HEK293T (cell line): ENCODE data around the gene AQP12A.

Experiments
- BHLHE40 ChIP-seq: fragments of 450-650 bp; IDR thresholded peaks from 2 replicates; pipeline ENCODE4 v1.6.1; 2016; ENCODE audit warnings: mild to moderate bottlenecking, moderate library complexity, borderline replicate concordance
- TF ChIP-seq, protein P1 (sequence below): fragments of 450-650 bp; IDR thresholded peaks from 2 replicates; pipeline ENCODE4 v1.6.1; 2016

DNA sequence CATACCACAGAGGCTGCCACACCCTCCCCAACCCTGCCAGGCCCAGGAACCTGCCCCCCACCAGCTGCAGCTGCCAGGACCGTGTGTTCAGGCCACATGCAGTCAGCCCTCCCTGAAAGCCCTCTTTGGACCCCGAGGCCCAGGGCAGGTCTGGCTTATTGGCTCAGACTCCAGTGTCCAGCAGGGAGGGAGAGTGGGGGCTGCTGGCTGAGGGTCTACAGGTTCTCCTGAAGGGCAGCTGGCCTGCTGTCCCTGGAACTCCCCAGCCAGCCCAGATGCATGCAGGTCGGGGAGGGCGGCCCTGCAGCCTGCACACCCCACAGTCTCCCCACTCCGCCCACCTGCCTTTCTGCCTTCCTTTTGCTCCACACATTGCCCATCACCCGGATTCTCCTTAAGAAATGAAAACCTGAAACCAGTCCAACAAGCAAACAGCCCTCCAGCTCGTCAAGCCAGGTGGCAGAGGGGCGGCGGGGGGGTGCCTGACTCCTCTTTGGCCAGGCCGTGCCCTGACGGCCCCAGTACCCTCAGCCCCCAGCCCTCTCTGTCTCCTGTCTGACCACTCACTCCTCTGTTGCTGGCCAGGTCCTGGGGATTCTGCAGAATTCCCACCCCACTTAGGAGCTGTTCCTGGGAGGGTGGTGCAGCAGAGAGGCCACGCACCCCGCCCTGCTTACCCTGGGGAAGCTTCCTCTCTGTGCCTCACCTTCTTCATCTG lies 48.4 kb upstream of the AQP12A start:
- TF ChIP-seq, protein P1, sequence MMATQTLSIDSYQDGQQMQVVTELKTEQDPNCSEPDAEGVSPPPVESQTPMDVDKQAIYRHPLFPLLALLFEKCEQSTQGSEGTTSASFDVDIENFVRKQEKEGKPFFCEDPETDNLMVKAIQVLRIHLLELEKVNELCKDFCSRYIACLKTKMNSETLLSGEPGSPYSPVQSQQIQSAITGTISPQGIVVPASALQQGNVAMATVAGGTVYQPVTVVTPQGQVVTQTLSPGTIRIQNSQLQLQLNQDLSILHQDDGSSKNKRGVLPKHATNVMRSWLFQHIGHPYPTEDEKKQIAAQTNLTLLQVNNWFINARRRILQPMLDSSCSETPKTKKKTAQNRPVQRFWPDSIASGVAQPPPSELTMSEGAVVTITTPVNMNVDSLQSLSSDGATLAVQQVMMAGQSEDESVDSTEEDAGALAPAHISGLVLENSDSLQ = no peak
- no peak for TF ChIP-seq BHLHE40
